Mesodermal cell (in vitro differentiated cells): ENCODE measurements around the gene USP36.

Experiments used
- H3K27ac ChIP-seq: 2 replicates; pipeline ENCODE4 v1.7.0; 2013; ENCODE audit warnings: mild to moderate bottlenecking, low read depth, low read length, moderate library complexity; ENCODE audit not compliant: severe bottlenecking
- H3K36me3 ChIP-seq: 2 replicates; pipeline ENCODE4 v1.7.1; 2013; ENCODE audit warnings: mild to moderate bottlenecking, low read length, moderate library complexity; ENCODE audit not compliant: control insufficient read depth, insufficient read depth
- H3K4me1 ChIP-seq: one replicate; pipeline ENCODE4 v1.7.1; 2013; ENCODE audit warnings: mild to moderate bottlenecking, low read length; ENCODE audit not compliant: insufficient read depth, control insufficient read depth, poor library complexity, severe bottlenecking
- H3K4me3 ChIP-seq: 2 replicates; pipeline ENCODE4 v1.7.0; 2013; ENCODE audit warnings: low read length, control low read depth, mild to moderate bottlenecking; ENCODE audit not compliant: insufficient read depth, poor library complexity, severe bottlenecking; ENCODE audit errors: extremely low read depth
- H3K9me3 ChIP-seq: 2 replicates; pipeline ENCODE4 v1.7.1; 2013; ENCODE audit warnings: mild to moderate bottlenecking, low read length, moderate library complexity; ENCODE audit not compliant: control insufficient read depth
- WGBS, 2 experiments: methylation state at CpG; one replicate each; pipeline ENCODE4 v1.1.5; 2013; ENCODE audit warnings: missing lambda C conversion rate in 2 of 2; ENCODE audit not compliant: insufficient coverage in 2 of 2; 5-methylcytosine and 5-hydroxymethylcytosine counted together

USP36 gene

DNA sequence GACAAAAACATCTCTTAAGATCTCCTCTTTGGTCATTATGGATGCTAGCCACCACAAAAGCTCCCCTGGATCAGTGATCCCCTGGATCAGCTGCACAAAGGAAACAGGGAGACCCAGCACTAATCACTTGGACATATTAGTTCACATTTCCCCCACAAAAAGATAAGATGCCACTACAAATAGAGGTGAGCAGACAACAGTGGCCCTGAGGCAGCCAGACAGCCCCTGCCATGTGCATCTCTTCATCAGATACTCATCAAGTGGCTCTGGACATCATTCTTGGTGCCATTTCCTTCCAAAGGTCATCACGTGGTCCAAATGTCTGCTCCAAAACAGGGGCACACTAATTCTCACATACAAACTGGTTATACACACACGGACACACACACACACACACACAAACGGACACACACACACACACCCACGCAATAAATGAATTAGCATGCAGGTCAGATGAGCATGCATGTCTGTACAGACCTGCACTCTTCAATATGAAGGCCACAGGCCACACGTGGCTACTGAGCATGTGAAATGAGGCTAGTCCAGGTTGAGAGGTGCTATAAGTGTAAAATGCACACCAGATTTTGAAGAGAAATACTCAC lies 4.1 kb downstream of the USP36 start:
- Histone ChIP-seq H3K4me3 (no peak overlapping the region), H3K36me3 (peaks cover 66% of the 10 kb centered on the region), H3K4me1 (peaks cover 9% of the 10 kb centered on the region), H3K9me3 (no peaks in the 10 kb centered on the region), H3K27ac (no peak overlapping the region)
- 71 to 74% methylated on average over 1 to 4 of the region's 5 CpGs for WGBS, 2 experiments

DNA sequence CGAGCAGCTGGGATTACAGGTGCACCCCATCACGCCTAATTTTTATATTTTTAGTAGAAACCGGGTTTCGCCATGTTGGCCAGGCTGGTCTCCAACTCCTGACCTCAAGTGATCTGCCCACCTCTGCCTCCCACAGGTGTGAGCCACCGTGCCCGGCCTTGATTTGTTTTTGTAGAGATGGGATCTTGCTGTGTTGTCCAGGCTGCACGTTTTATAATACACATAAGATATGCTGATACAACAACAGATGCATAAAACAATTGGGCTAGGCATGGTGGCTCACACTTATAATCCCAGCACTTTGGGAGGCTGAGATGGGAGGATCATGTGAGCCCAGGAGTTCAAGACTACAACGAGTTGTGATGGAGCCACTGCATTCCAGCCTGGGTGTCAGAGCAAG lies 6.0 kb downstream of the USP36 start:
- Histone ChIP-seq H3K4me3 (no peak overlapping the region), H3K27ac (no peak overlapping the region), H3K36me3 (peaks cover 84% of the 10 kb centered on the region), H3K4me1 (peaks cover 9% of the 10 kb centered on the region), H3K9me3 (no peaks in the 10 kb centered on the region)
- 90 to 97% methylated on average over 3 to 4 of the region's 8 CpGs for WGBS, 2 experiments

DNA sequence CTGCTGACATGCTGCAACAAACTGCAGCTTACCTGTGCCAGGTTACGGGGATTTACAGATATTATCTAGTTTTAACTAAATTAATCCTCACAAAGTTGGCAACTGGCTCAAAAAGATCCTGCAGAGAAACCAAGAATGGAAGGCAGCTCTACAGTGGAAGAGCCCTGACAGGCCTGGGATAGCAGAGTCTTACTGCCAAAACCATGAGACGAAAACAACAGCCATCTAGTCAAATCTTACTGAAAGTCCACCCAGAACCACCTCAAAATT lies 8.1 kb downstream of the USP36 start:
- no peak overlapping the region for H3K27ac ChIP-seq
- H3K9me3 ChIP-seq: no peaks in the 10 kb centered on the region
- WGBS, 2 experiments: 83 to 100% methylated on average over 1 of the region's 2 CpGs
- no peak overlapping the region for H3K4me3 ChIP-seq
- peaks cover 98% of the 10 kb centered on the region for H3K36me3 ChIP-seq
- H3K4me1 ChIP-seq: peaks cover 2% of the 10 kb centered on the region

DNA sequence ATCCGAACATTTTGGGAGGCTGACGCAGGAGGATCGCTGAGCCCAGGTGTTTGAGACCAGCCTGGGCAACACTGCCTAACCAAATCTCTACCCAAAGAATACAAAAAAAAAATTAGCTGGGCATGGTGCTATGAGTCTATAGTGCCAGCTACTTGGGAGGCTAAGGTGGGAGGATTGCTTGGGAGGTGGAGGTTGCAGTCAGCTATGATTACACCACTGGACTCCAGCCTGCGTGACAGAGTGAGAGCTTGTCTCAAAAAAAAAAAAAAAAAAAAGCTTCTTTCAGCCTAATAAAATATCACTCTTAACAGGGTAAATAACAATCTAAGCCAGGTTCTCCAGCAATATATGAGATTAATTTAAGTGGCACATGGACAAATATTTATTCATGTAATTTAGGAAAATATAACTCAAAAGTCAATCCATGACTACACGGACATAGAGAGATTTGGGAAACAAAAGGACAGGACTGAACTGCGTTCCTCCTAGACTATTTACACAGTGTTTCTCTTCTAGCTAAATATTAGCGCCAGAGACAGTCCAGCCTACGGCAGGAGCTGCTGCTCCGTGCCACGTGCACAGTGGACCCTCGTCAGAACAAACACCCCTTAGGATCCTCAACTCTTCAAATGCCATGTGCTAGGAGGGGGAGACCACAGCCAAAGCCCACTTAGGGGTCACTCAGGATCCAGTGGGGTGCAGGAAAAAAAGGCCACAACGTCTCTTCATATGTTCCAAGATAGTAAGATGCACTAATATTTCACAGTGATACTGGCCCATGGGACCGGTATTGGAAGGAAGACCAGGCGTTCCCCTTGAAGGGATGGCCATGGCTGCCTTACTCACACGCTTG lies 8.7 kb downstream of the USP36 start:
- no peak overlapping the region for H3K4me3 ChIP-seq
- 97 to 98% methylated on average over 8 to 11 of the region's 15 CpGs for WGBS, 2 experiments
- H3K36me3 ChIP-seq: peaks cover 95% of the 10 kb centered on the region
- H3K27ac ChIP-seq: no peak overlapping the region
- no peaks in the 10 kb centered on the region for H3K9me3 ChIP-seq
- peaks cover 4% of the 10 kb centered on the region for H3K4me1 ChIP-seq

DNA sequence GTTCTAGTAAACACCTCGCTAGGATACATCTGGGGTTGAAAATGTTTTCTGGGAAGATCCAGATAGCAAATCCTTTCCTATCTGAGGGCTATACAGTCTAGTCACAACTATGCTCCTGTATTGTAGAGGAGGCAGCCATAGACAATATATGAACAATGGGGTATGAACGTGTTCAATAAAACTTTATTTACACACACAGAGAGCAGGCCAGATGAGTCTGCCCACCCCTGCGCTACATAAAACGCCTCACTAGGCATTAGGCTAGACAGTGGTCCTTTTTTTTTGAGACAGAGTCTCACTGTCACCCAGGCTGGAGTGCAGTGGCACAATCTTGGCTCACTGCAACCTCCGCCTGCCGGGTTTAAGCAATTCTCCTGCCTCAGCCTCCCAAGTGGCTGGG lies 11.1 kb downstream of the USP36 start:
- WGBS, 2 experiments: 95 to 99% methylated on average over 5 to 6 of the region's 6 CpGs
- H3K36me3 ChIP-seq: peaks cover 92% of the 10 kb centered on the region

DNA sequence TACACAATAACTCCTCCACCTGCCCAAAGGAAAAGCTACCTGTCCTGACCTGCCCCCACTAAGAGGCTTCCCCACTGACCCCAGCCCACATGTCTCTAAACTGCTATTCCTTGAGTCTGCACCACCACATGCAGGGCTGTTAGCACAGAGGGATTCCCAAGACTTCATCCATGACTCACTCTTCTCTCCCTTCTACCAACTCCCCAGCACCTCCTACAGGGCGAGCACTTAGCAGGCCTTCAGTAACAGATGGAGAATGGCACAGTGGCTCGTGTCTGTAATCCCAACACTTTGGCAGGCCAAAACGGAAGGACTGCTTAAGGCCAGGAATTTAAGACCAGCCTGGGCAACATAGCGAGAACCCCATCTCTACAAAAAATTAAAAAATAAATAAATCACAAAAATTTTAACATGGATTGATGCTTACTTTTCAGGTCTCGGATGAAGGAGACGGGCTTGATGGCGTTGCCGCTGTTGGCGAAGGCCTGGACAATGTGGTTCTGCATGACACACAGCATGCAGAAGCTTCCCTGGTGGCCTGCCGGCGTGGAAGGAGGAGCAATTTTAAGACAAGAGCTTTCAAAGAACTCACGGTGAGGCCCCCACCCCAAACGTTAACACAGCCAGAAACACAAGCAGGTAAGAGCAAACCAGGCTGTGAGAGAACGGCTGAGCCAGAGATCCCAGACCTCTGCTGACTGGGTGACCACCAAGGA lies 12.0 kb downstream of the USP36 start:
- 91 to 98% methylated on average over 10 to 13 of the region's 14 CpGs for WGBS, 2 experiments
- Histone ChIP-seq H3K4me3 (no peak overlapping the region), H3K36me3 (peaks cover 92% of the 10 kb centered on the region), H3K4me1 (peaks cover 4% of the 10 kb centered on the region), H3K9me3 (no peaks in the 10 kb centered on the region), H3K27ac (no peak overlapping the region)

More for the DNA sequence above, 11.1 kb downstream of the USP36 start:
- no peak overlapping the region for H3K27ac ChIP-seq
- H3K4me1 ChIP-seq: peaks cover 4% of the 10 kb centered on the region
- no peaks in the 10 kb centered on the region for H3K9me3 ChIP-seq
- no peak overlapping the region for H3K4me3 ChIP-seq

DNA sequence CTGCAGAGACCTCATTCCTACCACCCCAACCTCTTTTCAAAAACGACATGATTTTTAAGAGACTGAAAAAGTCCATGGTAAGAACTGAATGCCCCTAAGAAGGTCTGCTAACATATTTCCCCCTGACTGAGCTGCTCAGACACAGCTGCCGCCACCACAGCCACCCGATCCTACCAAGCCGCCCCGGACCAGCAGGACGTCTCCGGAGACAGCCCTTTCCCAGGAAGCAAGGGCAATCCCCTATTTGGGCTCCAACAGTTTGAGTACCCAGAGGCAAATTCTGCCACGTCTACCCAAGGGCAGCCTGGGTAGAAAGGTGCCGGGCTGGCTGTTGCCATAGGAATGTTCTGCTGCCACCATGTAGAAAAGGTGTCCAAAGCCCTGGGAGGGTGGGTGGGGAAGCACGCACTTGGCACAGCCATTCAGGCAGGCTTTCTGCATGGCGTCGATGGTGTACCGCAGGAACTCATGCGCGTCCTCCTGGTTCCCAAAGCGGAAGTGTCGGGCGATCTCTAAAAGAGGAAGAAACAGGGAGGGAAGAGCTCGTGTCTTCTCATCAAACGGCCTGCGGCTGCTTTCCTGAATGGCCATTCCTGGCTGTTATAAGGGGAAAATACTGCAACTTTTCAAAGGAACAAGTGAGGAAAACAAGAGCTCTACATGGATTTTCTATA lies 13.6 kb downstream of the USP36 start:
- Histone ChIP-seq H3K9me3 (no peaks in the 10 kb centered on the region), H3K27ac (peak overlapping the region; percentile 3), H3K4me1 (peaks cover 12% of the 10 kb centered on the region), H3K4me3 (no peak overlapping the region), H3K36me3 (peaks cover 89% of the 10 kb centered on the region)
- 97 to 99% methylated on average over 15 to 20 of the region's 21 CpGs for WGBS, 2 experiments

DNA sequence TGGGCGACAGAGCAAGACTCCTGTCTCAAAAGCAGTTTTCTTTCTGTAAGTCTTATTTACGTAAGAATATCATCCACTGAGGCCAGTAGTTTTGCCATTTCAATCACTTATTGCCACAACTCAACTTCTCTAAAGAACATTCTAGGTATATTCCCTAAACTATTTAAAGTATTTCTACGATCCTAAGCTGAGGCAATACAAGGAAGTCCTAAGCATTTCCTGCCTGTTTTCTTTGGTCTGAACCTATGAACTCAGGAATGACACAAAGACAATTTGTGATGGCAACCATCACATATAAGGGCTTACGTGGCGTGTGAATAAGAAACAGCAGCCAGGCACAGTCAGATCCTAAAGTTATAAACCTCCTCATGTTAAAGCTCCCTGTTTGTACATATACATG lies 14.2 kb downstream of the USP36 start:
- H3K4me3 ChIP-seq: no peak overlapping the region
- peaks cover 14% of the 10 kb centered on the region for H3K4me1 ChIP-seq
- H3K36me3 ChIP-seq: peaks cover 90% of the 10 kb centered on the region
- 97 to 100% methylated on average over 3 of the region's 5 CpGs for WGBS, 2 experiments
- H3K27ac ChIP-seq: peak overlapping the region; percentile 16
- H3K9me3 ChIP-seq: no peaks in the 10 kb centered on the region

DNA sequence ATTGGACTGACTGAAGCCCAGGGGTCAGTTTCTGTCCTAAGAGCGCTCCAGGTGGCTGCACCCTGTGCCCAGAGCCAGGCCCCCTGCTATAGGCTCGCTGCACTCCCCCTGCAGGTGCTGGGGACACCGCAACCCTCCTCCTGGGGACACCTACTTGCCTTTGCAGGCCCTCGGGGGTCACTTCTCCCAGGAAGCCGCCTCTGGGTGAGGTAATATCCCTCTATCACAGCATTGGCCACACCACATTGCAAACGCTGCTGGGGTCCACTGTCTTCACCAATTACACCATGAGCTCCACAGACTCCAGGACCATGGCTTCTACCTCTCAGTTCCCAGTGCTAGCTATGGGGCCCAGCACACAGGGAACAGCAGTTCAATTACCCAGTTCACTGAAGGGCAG lies 14.9 kb downstream of the USP36 start:
- Histone ChIP-seq H3K27ac (no peak overlapping the region), H3K9me3 (no peaks in the 10 kb centered on the region), H3K4me3 (no peak overlapping the region), H3K4me1 (peaks cover 14% of the 10 kb centered on the region), H3K36me3 (peaks cover 87% of the 10 kb centered on the region)
- 96 to 100% methylated on average over 2 to 5 of the region's 6 CpGs for WGBS, 2 experiments

DNA sequence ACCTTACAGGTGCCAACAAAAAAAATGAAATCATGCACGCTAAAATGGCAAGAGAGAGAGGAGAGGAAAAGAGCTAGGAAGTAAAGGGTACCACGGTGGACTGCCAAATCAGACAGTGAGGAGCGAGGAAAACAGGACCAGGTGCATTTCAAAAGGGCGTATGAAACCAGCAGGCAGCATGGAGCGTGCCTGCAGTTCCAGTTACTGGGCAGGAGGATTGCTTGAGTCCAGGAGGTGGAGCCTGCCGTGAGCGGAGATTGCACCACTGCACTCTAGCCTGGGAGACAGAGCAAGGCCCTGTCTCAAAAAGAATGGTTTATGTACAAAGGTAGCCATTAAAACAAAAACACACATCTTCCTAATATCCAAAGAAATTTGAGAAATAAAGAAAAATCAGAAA lies 16.4 kb downstream of the USP36 start:
- no peaks in the 10 kb centered on the region for H3K9me3 ChIP-seq
- 93 to 97% methylated on average over 5 to 7 of the region's 7 CpGs for WGBS, 2 experiments
- H3K4me3 ChIP-seq: no peak overlapping the region
- H3K36me3 ChIP-seq: peaks cover 87% of the 10 kb centered on the region
- no peak overlapping the region for H3K27ac ChIP-seq
- H3K4me1 ChIP-seq: peaks cover 14% of the 10 kb centered on the region
